Thoracic aorta (tissue), 2 donors: Measurements from ENCODE around the gene CFAP20. TPM values are rescaled to one million over a fixed set of nuclear protein-coding genes. Genes with fewer than 3 reads are reported as not detected.

Source experiments
- ATAC-seq: fragments of 150-250 bp; one replicate; pipeline ENCODE4 v1.8.0; 2017; ENCODE audit warnings: low read depth; ENCODE audit not compliant: insufficient number of reproducible peaks, low FRiP score
- DNase-seq: peaks from one replicate; pipeline ENCODE4 v3.0.0-alpha.2; 2020; ENCODE audit warnings: low spot score
- H3K27ac ChIP-seq, 2 donors: fragments of 200-600 bp; sonication (generic); 1 replicate in 1 of 2; 2 replicates in 1 of 2; pipeline ENCODE4 v1.5.1; 2016; ENCODE audit warnings: mild to moderate bottlenecking in 2 of 2, moderate library complexity in 2 of 2
- H3K27me3 ChIP-seq: fragments of 200-600 bp; sonication (generic); replicated peaks from 2 replicates; pipeline ENCODE4 v1.6.0; 2016; ENCODE audit warnings: mild to moderate bottlenecking; ENCODE audit not compliant: insufficient read depth
- H3K36me3 ChIP-seq: fragments of 200-600 bp; sonication (generic); one replicate; pipeline ENCODE4 v1.5.1; 2016
- H3K4me1 ChIP-seq, 2 donors: fragments of 200-600 bp; sonication (generic); 1 replicate in 1 of 2; 2 replicates in 1 of 2; pipeline versions ENCODE4 v1.5.1 to v1.6.0; 2016; ENCODE audit warnings: low read depth in 2 of 2, mild to moderate bottlenecking in 1 of 2; ENCODE audit not compliant: control insufficient read depth in 1 of 2
- H3K4me3 ChIP-seq: fragments of 200-600 bp; sonication (generic); 2 replicates; pipeline ENCODE4 v1.5.1; 2016; ENCODE audit warnings: mild to moderate bottlenecking
- H3K9me3 ChIP-seq: fragments of 200-600 bp; sonication (generic); 2 replicates; pipeline ENCODE4 v1.5.1; 2016
- total RNA-seq, 2 donors: library from RNA; depleted of rRNA; stranded (reverse); fragments of >200 nt; gene quantifications; one replicate each; pipeline versions ENCODE4 v1.1.0 to v1.2.3, GENCODE V29; 2016
- TF ChIP-seq, protein P1 (sequence below): fragments of 200-600 bp; sonication (generic); IDR thresholded peaks from one replicate; pipeline ENCODE4 v1.5.1; 2019; ENCODE audit warnings: antibody characterized with exemption

The CFAP20 gene
- total RNA-seq, 2 donors from 2014 or later = 48.5 to 52.5 TPM

- Histone ChIP-seq H3K4me1 (peaks cover 23 to 63% of the 10 kb centered on the region in 2 donors), H3K36me3 (no peaks in the 10 kb centered on the region), H3K4me3 (no peak overlapping the region), H3K27me3 (no peaks in the 10 kb centered on the region), H3K9me3 (no peaks in the 10 kb centered on the region), H3K27ac (peak overlapping the region in 1 of 2 donors; percentile 43)
- TF ChIP-seq, protein P1, sequence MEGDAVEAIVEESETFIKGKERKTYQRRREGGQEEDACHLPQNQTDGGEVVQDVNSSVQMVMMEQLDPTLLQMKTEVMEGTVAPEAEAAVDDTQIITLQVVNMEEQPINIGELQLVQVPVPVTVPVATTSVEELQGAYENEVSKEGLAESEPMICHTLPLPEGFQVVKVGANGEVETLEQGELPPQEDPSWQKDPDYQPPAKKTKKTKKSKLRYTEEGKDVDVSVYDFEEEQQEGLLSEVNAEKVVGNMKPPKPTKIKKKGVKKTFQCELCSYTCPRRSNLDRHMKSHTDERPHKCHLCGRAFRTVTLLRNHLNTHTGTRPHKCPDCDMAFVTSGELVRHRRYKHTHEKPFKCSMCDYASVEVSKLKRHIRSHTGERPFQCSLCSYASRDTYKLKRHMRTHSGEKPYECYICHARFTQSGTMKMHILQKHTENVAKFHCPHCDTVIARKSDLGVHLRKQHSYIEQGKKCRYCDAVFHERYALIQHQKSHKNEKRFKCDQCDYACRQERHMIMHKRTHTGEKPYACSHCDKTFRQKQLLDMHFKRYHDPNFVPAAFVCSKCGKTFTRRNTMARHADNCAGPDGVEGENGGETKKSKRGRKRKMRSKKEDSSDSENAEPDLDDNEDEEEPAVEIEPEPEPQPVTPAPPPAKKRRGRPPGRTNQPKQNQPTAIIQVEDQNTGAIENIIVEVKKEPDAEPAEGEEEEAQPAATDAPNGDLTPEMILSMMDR = no peak
- ATAC-seq (no peak), DNase-seq (no peak)
Observed at GRCh38 chr16:58125781-58126335, 3.3 kb downstream of the CFAP20 start.

DNA sequence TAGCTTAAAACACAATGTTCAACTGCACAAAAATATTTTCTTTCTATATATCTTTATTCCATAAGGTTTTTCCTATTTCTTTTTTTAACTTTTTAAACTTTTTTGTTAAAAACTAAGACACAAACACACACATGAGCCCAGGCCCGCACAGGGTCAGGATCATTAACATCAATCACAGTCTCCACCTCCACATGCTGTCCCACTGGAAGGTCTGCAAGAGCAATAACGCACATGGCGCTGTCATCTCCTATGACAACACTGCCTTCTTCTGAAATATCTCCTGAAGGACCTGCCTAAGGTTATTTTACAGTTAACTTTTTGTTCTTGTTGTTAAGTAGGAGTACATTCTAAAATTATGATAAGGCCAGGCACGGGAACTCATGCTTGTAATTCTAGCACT is 4.1 kb downstream of the CFAP20 start:
- TF ChIP-seq, protein P1 = no peak
- DNase-seq (no peak), ATAC-seq (no peak)
- H3K9me3 ChIP-seq = no peaks in the 10 kb centered on the region
- no peaks in the 10 kb centered on the region for H3K27me3 ChIP-seq
- no peak overlapping the region for H3K4me3 ChIP-seq
- no peak overlapping the region for H3K27ac ChIP-seq
- peaks cover 26 to 71% of the 10 kb centered on the region in 2 donors for H3K4me1 ChIP-seq
- H3K36me3 ChIP-seq = no peaks in the 10 kb centered on the region

DNA sequence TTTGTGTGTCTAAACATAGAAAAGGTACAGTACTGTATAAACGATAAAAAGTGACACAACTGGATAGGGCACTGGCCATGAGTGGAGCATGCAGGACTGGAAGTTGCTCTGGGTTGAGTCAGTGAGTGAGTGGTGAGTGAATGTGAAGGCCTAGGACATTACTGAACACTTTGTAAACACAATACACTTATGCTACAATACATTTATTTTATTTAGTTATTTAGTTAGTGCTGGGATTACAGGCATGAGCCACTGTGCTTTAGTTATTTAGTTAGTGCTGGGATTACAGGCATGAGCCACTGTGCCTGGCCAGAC is 4.6 kb downstream of the CFAP20 start:
- TF ChIP-seq, protein P1 = no peak
- no peaks in the 10 kb centered on the region for H3K36me3 ChIP-seq
- no peaks in the 10 kb centered on the region for H3K9me3 ChIP-seq
- DNase-seq = no peak
- no peak overlapping the region for H3K27ac ChIP-seq
- no peak for ATAC-seq
- peaks cover 28 to 71% of the 10 kb centered on the region in 2 donors for H3K4me1 ChIP-seq
- H3K27me3 ChIP-seq = no peaks in the 10 kb centered on the region
- H3K4me3 ChIP-seq = no peak overlapping the region

GRCh38 chr16:58123896-58124600 is 5.1 kb downstream of the CFAP20 start:
- H3K4me1 ChIP-seq = peaks cover 29 to 76% of the 10 kb centered on the region in 2 donors
- no peak overlapping the region for H3K27ac ChIP-seq
- H3K4me3 ChIP-seq = no peak overlapping the region
- H3K27me3 ChIP-seq = no peaks in the 10 kb centered on the region
- no peaks in the 10 kb centered on the region for H3K9me3 ChIP-seq
- no peak for DNase-seq
- H3K36me3 ChIP-seq = no peaks in the 10 kb centered on the region
- TF ChIP-seq, protein P1 = no peak
- no peak for ATAC-seq

DNA sequence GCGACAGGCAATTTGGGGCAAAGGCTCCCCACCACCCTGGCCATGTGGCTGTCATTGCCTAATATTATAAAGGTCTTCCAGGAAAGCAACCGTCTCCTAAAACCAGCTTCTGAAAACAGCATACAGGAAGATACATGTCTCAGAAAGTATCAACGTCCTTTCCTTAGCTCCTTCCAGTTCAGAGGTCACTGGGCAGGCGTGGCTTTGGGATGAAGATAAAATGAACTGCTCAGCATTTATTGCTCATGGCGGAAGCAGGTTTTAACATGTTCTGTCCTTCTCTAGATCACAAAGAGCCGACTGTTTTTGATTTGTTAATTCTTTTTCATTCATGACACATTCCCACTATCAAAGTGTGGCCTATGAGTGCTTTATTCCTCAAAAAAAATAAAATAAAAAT is 8.0 kb downstream of the CFAP20 start:
- Histone ChIP-seq H3K9me3 (no peaks in the 10 kb centered on the region), H3K27me3 (no peaks in the 10 kb centered on the region), H3K36me3 (peaks cover 6% of the 10 kb centered on the region), H3K27ac (no peak overlapping the region), H3K4me3 (no peak overlapping the region), H3K4me1 (peaks cover 15 to 66% of the 10 kb centered on the region in 2 donors)
- no peak for DNase-seq
- ATAC-seq = no peak
- TF ChIP-seq, protein P1 = no peak
